DND-41 (cell line): ENCODE data around the gene COX14.
"Not testable (repeated sequence)": the region's sequence is repeated elsewhere in the genome, so short reads cannot be mapped to it uniquely, and the experiment has no call there.

Experiments
- ATAC-seq: fragments of 200-7000 bp; cut with Tn5 transposase; 3 replicates; pipeline ENCODE4 v1.9.1; 2021; ENCODE audit warnings: low read depth; ENCODE audit not compliant: insufficient read depth
- DNase-seq: peaks from one replicate; pipeline ENCODE4 v3.0.0-alpha.2; 2020
- H2AFZ ChIP-seq: 2 replicates; pipeline ENCODE4 v1.6.0; 2012; ENCODE audit warnings: low read depth, low read length
- H3K27ac ChIP-seq: 2 replicates; pipeline ENCODE4 v1.5.1; 2012; ENCODE audit warnings: low read length, inconsistent platforms
- H3K27me3 ChIP-seq: fragments of 200-600 bp; sonication (generic); 2 replicates; pipeline ENCODE4 v1.6.0; 2012; ENCODE audit warnings: low read length, mild to moderate bottlenecking, inconsistent platforms; ENCODE audit not compliant: insufficient read depth, poor library complexity
- H3K36me3 ChIP-seq: 2 replicates; pipeline ENCODE4 v1.5.1; 2012; ENCODE audit warnings: low read length, inconsistent platforms; ENCODE audit not compliant: insufficient read depth
- H3K4me1 ChIP-seq: 2 replicates; pipeline ENCODE4 v1.5.1; 2012; ENCODE audit warnings: mild to moderate bottlenecking, low read length; ENCODE audit not compliant: insufficient read depth
- H3K4me2 ChIP-seq: 2 replicates; pipeline ENCODE4 v1.6.0; 2012; ENCODE audit warnings: mild to moderate bottlenecking, moderate library complexity, low read length, inconsistent platforms; ENCODE audit not compliant: insufficient read depth
- H3K4me3 ChIP-seq, 2 experiments: fragments of 200-600 bp in 1 of 2; shearing (Covaris generic) in 1 of 2; 2 replicates each; pipeline ENCODE4 v1.5.1; 2012 to 2016; ENCODE audit warnings: inconsistent platforms in 2 of 2, low read length in 2 of 2, mild to moderate bottlenecking in 2 of 2, low read depth in 1 of 2, moderate library complexity in 1 of 2
- H3K79me2 ChIP-seq: 2 replicates; pipeline ENCODE4 v1.6.0; 2012; ENCODE audit warnings: low read length, inconsistent platforms; ENCODE audit not compliant: insufficient read depth
- H3K9ac ChIP-seq: 2 replicates; pipeline ENCODE4 v1.6.0; 2012; ENCODE audit warnings: low read depth, mild to moderate bottlenecking, inconsistent platforms, low read length, moderate library complexity
- H3K9me3 ChIP-seq: 2 replicates; pipeline ENCODE4 v1.5.1; 2012; ENCODE audit warnings: low read length, moderate library complexity, mild to moderate bottlenecking, inconsistent platforms; ENCODE audit not compliant: insufficient read depth, severe bottlenecking
- H4K20me1 ChIP-seq: 2 replicates; pipeline ENCODE4 v1.6.0; 2012; ENCODE audit warnings: low read length; ENCODE audit not compliant: insufficient read depth
- CTCF ChIP-seq: IDR thresholded peaks from 2 replicates; pipeline ENCODE4 v1.5.1; 2012; ENCODE audit warnings: borderline replicate concordance, low read length, moderate library complexity, mild to moderate bottlenecking; ENCODE audit not compliant: poor library complexity, severe bottlenecking; ENCODE audit errors: extremely low read depth
- EZH2 ChIP-seq: IDR thresholded peaks from 3 replicates; pipeline ENCODE4 v1.6.1; 2012; ENCODE audit warnings: borderline replicate concordance, low read depth, mild to moderate bottlenecking, moderate library complexity, low read length, inconsistent platforms; ENCODE audit not compliant: severe bottlenecking

COX14 gene

GRCh38 chr12:50151047-50151687, 39.1 kb downstream of the COX14 start:
- no peaks in the 10 kb centered on the region for H3K4me1 ChIP-seq
- peaks cover 11% of the 10 kb centered on the region; the same call in 1 of the 2 replicates for H4K20me1 ChIP-seq
- H3K4me3 ChIP-seq: no peak overlapping the region
- peaks cover 4% of the 10 kb centered on the region for H3K36me3 ChIP-seq
- DNase-seq: no peak
- no peak overlapping the region for H3K27ac ChIP-seq
- H3K4me2 ChIP-seq: no peak overlapping the region
- H3K9ac ChIP-seq: no peak overlapping the region
- H3K9me3 ChIP-seq: no peaks in the 10 kb centered on the region
- peaks cover 64% of the 10 kb centered on the region for H3K79me2 ChIP-seq
- no peak overlapping the region for H2AFZ ChIP-seq
- TF ChIP-seq CTCF (no peak), EZH2 (no peak)
- H3K27me3 ChIP-seq: no peaks in the 10 kb centered on the region
- no peak for ATAC-seq

- not testable (repeated sequence) for H3K27me3 ChIP-seq, DNase-seq, H2AFZ ChIP-seq, H3K4me1 ChIP-seq, H3K9me3 ChIP-seq, H3K27ac ChIP-seq, H3K4me3 ChIP-seq, H3K9ac ChIP-seq, H3K4me2 ChIP-seq, ATAC-seq
- peaks cover 12% of the 10 kb centered on the region for H3K36me3 ChIP-seq
- H3K79me2 ChIP-seq: peaks cover 70% of the 10 kb centered on the region
- H4K20me1 ChIP-seq: peaks cover 18% of the 10 kb centered on the region; the same call in 1 of the 2 replicates
Measured at GRCh38 chr12:50154947-50155346, 42.9 kb downstream of the COX14 start.

- Histone ChIP-seq H3K27me3 (no peaks in the 10 kb centered on the region), H3K9me3 (no peaks in the 10 kb centered on the region), H4K20me1 (peaks cover 11% of the 10 kb centered on the region; the same call in 1 of the 2 replicates), H3K36me3 (peaks cover 12% of the 10 kb centered on the region), H3K79me2 (peaks cover 74% of the 10 kb centered on the region), H3K4me3 (no peak overlapping the region), H3K4me1 (no peaks in the 10 kb centered on the region), H3K9ac (no peak overlapping the region), H2AFZ (no peak overlapping the region), H3K4me2 (no peak overlapping the region), H3K27ac (no peak overlapping the region)
- TF ChIP-seq CTCF (no peak), EZH2 (no peak)
- no peak for DNase-seq
- ATAC-seq: no peak
Measured at GRCh38 chr12:50156641-50157040, 44.6 kb downstream of the COX14 start.

GRCh38 chr12:50157259-50157658, 45.2 kb downstream of the COX14 start:
- no peaks in the 10 kb centered on the region for H3K4me1 ChIP-seq
- peaks cover 9% of the 10 kb centered on the region; the same call in 1 of the 2 replicates for H4K20me1 ChIP-seq
- H3K4me2 ChIP-seq: no peak overlapping the region
- no peak overlapping the region for H2AFZ ChIP-seq
- no peak overlapping the region for H3K9ac ChIP-seq
- no peak overlapping the region for H3K27ac ChIP-seq
- no peak for ATAC-seq
- H3K36me3 ChIP-seq: peaks cover 12% of the 10 kb centered on the region
- no peaks in the 10 kb centered on the region for H3K27me3 ChIP-seq
- TF ChIP-seq EZH2: no peak
- peaks cover 73% of the 10 kb centered on the region for H3K79me2 ChIP-seq
- H3K9me3 ChIP-seq: no peaks in the 10 kb centered on the region
- H3K4me3 ChIP-seq: no peak overlapping the region
- no peak for DNase-seq
